OCI-LY1 (cell line): ENCODE data around the gene AFTPH.

ENCODE experiments used
- H2AFZ ChIP-seq: fragments of 200-600 bp; sonication (generic), shearing (Covaris generic); 2 replicates; pipeline ENCODE4 v1.6.0; 2014; ENCODE audit warnings: antibody characterized with exemption, mild to moderate bottlenecking, low read length
- H3F3A ChIP-seq: fragments of 200-600 bp; sonication (generic), shearing (Covaris generic); 2 replicates; pipeline ENCODE4 v1.6.0; 2014; ENCODE audit warnings: mild to moderate bottlenecking, antibody characterized with exemption, low read length, moderate library complexity; ENCODE audit not compliant: insufficient read depth
- H3K27ac ChIP-seq: fragments of 200-600 bp; sonication (generic); 2 replicates; pipeline ENCODE4 v1.5.1; 2014; ENCODE audit warnings: low read length, mixed run types, mild to moderate bottlenecking, low read depth; ENCODE audit not compliant: poor library complexity, severe bottlenecking
- H3K27me3 ChIP-seq: fragments of 200-600 bp; sonication (generic); 2 replicates; pipeline ENCODE4 v1.6.0; 2014; ENCODE audit warnings: antibody characterized with exemption, mild to moderate bottlenecking, low read length, moderate library complexity; ENCODE audit not compliant: insufficient read depth
- H3K36me3 ChIP-seq: fragments of 200-600 bp; sonication (generic); 2 replicates; pipeline ENCODE4 v1.6.1; 2014; ENCODE audit warnings: mild to moderate bottlenecking, antibody characterized with exemption, low read length, moderate library complexity, mixed read lengths; ENCODE audit not compliant: insufficient read depth
- H3K4me1 ChIP-seq: fragments of 200-600 bp; sonication (generic); 2 replicates; pipeline ENCODE4 v1.5.1; 2014; ENCODE audit warnings: mild to moderate bottlenecking, low read length, moderate library complexity; ENCODE audit not compliant: insufficient read depth, severe bottlenecking
- H3K4me2 ChIP-seq: fragments of 200-600 bp; sonication (generic), shearing (Covaris generic); 2 replicates; pipeline ENCODE4 v1.6.1; 2014; ENCODE audit warnings: low read length
- H3K4me3 ChIP-seq: fragments of 200-600 bp; sonication (generic); 2 replicates; pipeline ENCODE4 v1.5.1; 2014; ENCODE audit warnings: low read length, low read depth, mild to moderate bottlenecking, mixed read lengths; ENCODE audit not compliant: poor library complexity, severe bottlenecking
- H3K79me2 ChIP-seq: fragments of 200-600 bp; shearing (Covaris generic); 2 replicates; pipeline ENCODE4 v1.6.1; 2016; ENCODE audit warnings: mixed run types, low read length, mixed read lengths; ENCODE audit not compliant: insufficient read depth
- H3K9ac ChIP-seq: fragments of 200-600 bp; sonication (generic), shearing (Covaris generic); 2 replicates; pipeline ENCODE4 v1.6.1; 2014; ENCODE audit warnings: mild to moderate bottlenecking, low read length, mixed read lengths
- H3K9me2 ChIP-seq: fragments of 200-600 bp; sonication (generic), shearing (Covaris generic); 2 replicates; pipeline ENCODE4 v1.6.1; 2014; ENCODE audit warnings: low read depth, mild to moderate bottlenecking, low read length, mixed read lengths
- H3K9me3 ChIP-seq: fragments of 200-600 bp; shearing (Covaris generic); 2 replicates; pipeline ENCODE4 v1.6.1; 2014; ENCODE audit warnings: low read length, mixed read lengths
- H4K20me1 ChIP-seq: fragments of 200-600 bp; sonication (generic), shearing (Covaris generic); 2 replicates; pipeline ENCODE4 v1.6.0; 2016; ENCODE audit warnings: mild to moderate bottlenecking, low read length; ENCODE audit not compliant: insufficient read depth
- CTCF ChIP-seq: fragments of 200-600 bp; sonication (generic), shearing (Covaris generic); IDR thresholded peaks from 2 replicates; pipeline ENCODE4 v1.5.1; 2017; ENCODE audit warnings: mild to moderate bottlenecking, antibody characterized with exemption, low read length, moderate library complexity, mixed read lengths
- EZH2 ChIP-seq: fragments of 200-600 bp; sonication (generic), shearing (Covaris generic); IDR thresholded peaks from 2 replicates; pipeline ENCODE4 v1.8.0; 2017; ENCODE audit warnings: borderline replicate concordance, mixed run types, mild to moderate bottlenecking, antibody characterized with exemption, low read length, moderate library complexity, mixed read lengths

Gene AFTPH

GRCh38 chr2:64581018-64581417 lies 56.9 kb downstream of the AFTPH start:
- Histone ChIP-seq H3K4me3 (no peak overlapping the region), H2AFZ (no peak overlapping the region), H3K9me2 (no peaks in the 10 kb centered on the region), H3F3A (no peaks in the 10 kb centered on the region), H3K4me2 (no peak overlapping the region), H4K20me1 (no peaks in the 10 kb centered on the region), H3K9me3 (no peaks in the 10 kb centered on the region), H3K4me1 (no peaks in the 10 kb centered on the region), H3K36me3 (peaks cover 69% of the 10 kb centered on the region), H3K27ac (no peak overlapping the region), H3K27me3 (no peaks in the 10 kb centered on the region), H3K79me2 (no peaks in the 10 kb centered on the region), H3K9ac (no peak overlapping the region)
- TF ChIP-seq CTCF (no peak), EZH2 (no peak)

- H3K9me3 ChIP-seq: no peaks in the 10 kb centered on the region
- H3K9ac ChIP-seq: no peak overlapping the region
- no peak overlapping the region for H2AFZ ChIP-seq
- H4K20me1 ChIP-seq: no peaks in the 10 kb centered on the region
- peaks cover 62% of the 10 kb centered on the region for H3K36me3 ChIP-seq
- H3K27ac ChIP-seq: no peak overlapping the region
- no peaks in the 10 kb centered on the region for H3K27me3 ChIP-seq
- H3K4me1 ChIP-seq: no peaks in the 10 kb centered on the region
- H3F3A ChIP-seq: no peaks in the 10 kb centered on the region
- no peaks in the 10 kb centered on the region for H3K79me2 ChIP-seq
- TF ChIP-seq EZH2 (no peak), CTCF (no peak)
- H3K9me2 ChIP-seq: no peaks in the 10 kb centered on the region
- no peak overlapping the region for H3K4me2 ChIP-seq
- H3K4me3 ChIP-seq: no peak overlapping the region
These were observed 57.8 kb downstream of the AFTPH start for GRCh38 chr2:64581777-64582539.

- Histone ChIP-seq H4K20me1 (no peaks in the 10 kb centered on the region), H3F3A (no peaks in the 10 kb centered on the region), H3K9me3 (no peaks in the 10 kb centered on the region), H3K36me3 (peaks cover 62% of the 10 kb centered on the region), H3K9me2 (no peaks in the 10 kb centered on the region), H3K4me3 (no peak overlapping the region), H3K4me1 (no peaks in the 10 kb centered on the region), H2AFZ (no peak overlapping the region), H3K27ac (no peak overlapping the region), H3K27me3 (no peaks in the 10 kb centered on the region), H3K79me2 (no peaks in the 10 kb centered on the region), H3K4me2 (no peak overlapping the region), H3K9ac (no peak overlapping the region)
- TF ChIP-seq CTCF: no peak
These were observed 58.7 kb downstream of the AFTPH start for GRCh38 chr2:64582774-64583340.
